Stimulated activated CD8-positive, alpha-beta memory T cell treated with anti-CD3 and anti-CD28 coated beads, Interleukin-12 subunit alpha, Interleukin-12 subunit beta, amount 100 ng/mL, for 24 hours (primary cell): ENCODE measurements around the gene METTL3.

Source experiments
- DNase-seq: peaks from one replicate; pipeline ENCODE4 v3.0.0-alpha.2; 2020; ENCODE audit errors: extremely low read depth

METTL3 gene

DNA sequence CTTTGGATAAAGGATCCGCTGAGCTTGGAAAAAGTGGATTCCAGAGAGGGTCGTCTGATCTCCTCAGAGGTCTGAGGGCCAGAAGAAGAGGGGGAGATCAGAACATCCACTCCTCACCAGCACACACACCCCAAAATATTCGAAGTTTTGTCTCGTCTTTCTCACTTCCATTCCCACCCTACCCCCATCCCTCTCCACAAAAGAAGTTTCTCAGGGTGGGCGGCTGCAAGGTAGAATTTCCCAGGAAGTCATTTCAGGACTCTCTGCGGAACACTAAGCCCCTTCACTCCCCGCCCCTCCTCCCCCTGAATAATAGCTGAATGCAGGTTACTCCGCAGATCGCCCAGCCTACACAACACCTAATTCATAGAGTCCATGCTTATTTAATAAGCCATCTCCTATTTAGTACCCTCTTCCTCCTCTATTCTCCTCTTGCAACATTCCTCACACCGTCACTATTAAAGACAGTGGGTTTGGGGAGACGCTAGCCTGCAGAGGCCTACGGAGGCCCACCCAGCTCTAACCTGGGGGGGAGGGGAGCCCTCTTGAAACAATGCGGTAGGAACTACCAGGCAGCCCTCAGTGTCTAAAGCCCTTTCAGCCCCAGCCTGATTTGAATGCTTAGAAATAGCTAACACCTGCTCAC is 15.7 kb upstream of the METTL3 start:
- no peak for DNase-seq

DNA sequence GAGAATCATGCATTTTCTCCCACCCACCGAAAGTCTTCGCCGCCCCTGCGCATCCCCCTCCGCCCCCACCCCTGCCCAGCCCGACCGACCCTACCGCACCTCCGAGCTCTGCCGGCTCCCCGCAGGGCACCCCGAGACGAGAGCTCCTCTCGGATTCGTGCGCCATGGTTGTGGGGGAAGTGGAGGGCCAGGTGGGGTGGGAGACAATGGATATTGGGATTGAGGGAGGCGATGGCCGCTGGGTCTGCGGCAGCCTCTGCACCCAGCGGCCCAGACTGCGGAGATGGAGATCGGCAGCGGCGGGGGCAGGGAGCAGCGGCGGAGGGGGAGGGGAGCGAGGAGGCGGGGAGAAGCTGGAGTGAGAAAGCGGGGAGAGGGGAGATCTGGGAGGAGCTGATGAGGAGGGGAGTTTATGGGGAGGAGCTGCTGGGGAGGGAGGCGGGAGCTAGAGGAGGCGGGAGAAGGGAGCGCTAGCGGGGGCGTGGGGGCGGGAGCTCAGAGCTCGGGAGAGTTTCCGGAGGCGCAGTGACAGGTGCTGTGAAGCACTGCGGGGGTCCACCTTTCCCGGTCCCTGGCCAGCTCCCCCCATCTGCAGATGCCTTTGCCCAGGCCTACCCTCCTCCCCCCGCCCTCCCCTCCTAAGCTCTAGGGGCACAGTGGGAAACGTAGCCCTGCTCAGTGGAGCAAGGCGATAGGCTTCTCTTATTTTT is 15.0 kb upstream of the METTL3 start, which contains the start of gene SALL2:
Gene SALL2, minus strand, starts transcription at position 385 of the 710 bp plus-strand sequence. Its CDS starts 219 bp downstream, at position 166.
- DNase-seq: peak; percentile 45

DNA sequence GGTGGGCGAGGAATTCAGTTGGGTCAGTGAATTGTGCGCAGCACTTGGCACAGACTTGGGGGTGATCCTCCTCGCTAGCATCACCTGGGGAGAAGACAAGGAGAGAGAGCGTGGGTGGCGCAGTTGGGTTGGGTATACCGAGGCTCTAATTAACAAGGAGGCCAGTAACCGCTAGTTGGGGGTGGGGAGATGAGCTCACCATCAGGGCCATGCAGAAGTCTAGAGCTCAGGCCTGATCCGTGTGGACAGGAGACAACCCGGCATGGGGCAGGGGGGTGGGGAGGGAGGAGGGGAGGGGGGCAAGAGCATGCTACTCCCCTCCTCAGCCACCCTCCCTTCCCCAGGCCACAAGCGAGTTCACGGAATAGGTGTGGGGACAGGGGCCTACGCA is 14.4 kb upstream of the METTL3 start:
- no peak for DNase-seq

DNA sequence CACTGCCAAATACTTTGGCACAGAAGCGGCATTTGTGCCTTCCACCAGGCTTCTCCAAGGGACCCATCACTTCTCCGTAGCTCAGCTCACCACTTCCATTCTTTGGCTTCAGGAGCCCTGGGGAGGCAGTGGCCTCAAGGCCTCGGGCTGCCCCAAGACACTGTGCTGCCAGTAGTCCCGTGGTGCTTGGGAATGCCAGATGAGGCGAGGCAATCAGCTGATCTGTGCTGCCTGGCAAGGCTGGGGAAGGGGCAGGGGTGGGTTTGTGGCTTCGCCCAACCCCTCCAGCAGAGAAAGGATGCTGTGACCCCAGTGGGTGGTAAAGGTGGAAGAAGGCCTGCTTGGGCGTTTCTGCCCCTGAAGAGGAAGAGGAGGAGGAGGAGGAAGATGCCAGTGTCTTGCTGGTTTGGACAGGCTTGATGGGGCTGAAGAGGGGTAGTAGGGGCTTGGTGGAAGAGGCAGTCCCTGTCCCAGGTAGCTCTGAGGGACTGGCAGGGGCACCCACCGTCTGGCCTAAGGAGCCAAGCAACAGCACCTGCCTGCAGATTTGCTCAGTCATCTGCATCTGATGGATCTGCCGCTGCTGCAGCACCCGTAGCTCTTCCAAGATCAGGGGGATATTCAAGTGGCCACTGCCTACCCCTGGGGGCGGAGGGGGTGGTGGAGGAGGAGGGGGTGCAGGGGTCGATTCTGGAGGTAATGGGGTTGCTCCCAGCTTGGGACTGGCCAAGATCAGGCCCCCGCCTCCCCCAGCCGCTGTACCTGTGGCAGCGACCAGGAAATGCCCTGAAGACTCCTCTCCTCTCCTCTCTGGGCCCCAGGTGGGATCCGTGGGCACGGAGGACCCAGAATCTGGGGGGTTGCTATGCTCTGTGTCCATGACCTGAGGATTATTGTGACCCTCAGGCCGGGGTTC is 13.7 kb upstream of the METTL3 start:
- DNase-seq: no peak

DNA sequence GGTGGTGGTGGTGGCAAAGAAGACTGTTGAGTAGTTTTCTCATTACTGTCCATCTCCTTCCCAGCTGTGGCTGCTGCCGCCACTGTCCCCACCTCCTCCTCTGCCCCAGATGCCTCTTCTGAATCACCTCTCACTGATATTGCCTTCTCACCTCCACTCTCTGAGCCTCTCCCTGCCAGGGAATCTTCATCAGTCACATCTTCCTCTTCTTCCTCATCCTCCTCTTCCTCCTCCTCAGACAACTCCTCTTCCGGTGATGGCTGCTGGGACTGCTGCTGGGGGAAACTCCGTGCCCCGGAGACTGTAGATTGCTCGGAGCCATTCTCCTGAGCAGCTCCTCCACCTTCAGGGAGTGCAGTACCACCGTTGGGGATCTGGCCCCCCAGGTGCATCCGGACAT is 12.1 kb upstream of the METTL3 start:
- no peak for DNase-seq

DNA sequence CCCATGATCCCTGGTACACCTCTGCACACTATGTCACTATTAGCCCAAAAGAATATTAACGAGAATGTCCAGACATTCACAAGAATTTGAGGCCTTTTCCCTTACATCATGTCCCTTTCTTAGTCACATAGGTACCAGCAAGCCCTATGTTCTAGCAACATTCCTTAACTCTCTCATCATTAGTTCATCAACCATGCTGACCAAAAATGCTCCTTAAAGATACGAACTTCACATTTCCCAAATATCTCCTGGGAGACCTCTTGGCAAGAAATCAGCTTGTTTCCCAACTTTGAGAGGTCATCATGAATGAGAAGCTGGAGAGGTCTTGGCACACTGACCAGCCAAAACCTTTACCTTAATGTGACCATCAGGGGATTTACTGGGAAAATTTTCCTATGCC is 10.4 kb upstream of the METTL3 start:
- no peak for DNase-seq

DNA sequence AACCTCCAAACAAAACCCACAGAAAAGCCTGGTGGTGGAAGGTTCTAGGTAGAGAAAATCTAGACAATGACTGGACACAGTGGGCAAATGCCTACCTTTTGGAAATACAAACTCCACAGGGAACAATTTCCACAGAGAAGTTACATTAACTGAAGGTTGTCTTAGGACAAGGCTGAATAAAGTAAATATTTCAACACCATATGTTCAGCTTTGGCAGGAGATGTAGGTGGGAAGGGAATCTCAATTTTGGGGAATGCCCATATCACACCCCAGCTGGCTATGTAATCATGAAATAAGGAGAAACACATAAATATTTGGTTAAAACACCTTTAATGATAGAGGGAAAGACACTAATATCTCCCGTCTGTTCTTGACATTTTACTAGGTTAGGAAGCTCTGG is 9.6 kb upstream of the METTL3 start:
- DNase-seq: no peak

DNA sequence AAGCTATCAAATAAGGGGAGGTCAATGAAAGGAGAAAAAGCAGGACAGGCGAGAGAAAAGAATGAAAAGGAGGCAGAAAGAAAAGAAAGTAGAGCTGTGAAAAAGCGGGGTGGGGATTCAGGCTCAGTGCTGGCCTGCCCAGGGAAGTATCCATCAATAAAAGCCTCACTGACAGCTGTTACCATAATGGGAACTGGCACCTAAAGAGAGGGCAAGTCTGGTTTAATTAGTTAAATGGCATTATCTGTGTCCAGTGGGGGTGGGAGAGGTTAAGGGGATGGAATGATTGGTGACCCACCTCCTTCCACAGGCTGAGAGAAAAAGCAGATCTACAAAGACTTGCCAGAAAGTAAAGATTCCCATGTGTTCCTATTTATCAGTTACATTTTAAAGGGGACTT is 7.6 kb upstream of the METTL3 start:
- DNase-seq: no peak

DNA sequence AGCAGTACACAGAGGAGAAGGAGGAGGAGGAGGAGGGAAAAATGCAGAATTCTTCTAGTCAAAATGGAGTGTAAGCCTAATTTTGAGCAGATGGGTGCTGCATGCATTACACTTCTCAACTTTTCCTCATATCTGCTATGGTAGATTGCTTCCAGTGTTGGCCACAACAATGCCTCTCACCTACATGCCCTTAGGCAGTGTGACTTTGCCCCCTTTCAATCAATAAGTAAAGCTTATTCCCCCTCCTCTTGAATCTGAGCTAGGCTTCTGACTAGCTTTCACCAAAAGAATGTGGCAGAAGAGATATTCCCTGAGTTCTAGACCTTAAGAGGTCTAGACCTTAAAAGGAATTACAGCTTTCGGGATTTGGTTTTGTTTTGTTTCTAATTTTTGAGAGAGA is 3.2 kb upstream of the METTL3 start:
- DNase-seq: no peak

DNA sequence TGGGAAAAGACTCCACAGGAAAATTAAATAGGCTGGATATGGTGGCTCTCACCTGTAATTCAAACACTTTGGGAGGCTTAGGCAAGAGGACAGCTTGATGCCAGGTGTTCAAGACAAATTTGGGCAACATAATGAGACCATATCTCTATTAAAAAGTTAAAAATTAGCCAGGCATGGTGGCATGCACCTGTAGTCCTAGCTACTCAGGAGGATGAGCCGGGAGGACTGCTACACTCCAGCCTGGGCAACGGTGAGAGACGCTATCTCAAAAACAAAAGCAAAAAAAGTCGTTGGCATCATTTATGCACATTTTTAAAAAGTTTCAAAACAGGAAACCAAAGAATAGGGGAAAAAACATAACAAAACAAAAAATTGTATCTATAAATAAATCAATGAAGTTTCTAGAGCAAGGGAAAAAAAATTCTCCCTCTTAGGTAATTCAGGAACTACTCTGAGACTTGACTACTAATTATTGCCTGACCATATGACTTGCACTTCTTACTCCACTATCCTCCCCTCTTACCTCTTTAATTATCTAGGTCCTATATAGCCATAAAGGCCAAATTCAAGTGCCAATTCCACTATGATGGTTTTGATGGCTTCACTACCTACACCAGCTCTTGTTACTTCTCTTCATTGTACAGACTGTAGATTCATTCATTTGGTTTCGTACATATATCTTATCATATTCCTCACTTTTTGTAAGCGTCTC is 1.6 kb downstream of the METTL3 start:
- DNase-seq: no peak

DNA sequence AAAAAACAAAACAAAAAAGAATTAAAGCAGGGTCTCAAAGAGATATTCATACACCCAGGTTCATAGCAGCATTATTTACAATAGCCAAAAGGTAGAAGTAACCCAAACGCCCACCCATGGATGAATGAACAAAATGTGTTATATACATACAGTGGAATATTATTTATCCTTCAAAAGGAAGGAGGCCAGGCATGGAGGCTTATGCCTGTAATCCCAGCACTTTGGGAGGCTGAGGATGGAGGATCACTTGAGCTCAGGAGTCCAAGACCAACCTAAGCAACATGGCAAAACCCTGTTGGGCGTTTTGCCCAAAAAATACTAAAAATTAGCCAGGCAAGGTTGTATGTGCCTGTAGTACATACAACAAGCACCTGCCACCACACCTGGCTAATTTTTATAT is 4.6 kb downstream of the METTL3 start:
- DNase-seq: no peak

DNA sequence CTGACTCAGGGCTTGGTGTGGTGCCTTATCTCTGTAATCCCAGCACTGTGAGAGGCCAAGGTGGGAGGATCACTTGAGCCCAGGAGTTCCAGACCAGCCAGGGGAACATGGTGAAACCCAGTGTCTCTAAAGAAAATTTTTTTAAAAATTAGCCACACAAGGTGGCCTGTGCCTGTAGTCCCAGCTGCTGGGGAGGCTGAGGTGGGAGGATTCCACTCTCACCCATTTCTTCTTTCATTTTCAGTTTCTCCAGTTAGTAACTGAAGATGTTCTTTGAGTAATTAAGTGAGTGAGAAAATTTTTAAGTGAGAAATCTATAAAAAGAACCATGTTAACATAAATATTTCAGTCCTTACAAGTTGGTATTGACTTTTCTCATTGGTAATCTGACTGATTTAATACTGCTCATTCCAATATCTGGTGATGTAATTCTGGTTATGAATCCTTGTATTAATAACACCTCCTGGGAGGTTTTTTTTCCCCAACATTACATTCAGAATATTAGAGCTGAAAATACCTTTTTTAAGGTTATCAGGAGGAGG is 6.1 kb downstream of the METTL3 start:
- no peak for DNase-seq

DNA sequence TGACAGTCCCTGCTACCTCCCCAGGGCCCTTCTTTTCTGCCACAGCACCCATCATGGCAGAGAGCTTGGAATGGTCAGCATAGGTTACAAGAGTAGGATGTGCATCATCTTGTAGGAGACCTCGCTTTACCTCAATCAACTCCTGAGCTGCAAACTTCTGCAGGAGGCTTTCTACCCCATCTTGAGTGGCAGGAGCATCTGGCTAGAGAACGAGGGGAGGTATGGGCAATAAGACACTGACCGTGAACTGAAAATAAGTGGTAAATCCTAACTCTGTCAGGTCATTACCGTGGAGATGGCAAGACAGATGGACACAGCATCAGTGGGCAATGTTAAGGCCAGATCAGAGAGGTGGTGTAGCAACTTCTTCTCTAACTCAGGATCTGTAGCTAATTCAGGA is 7.8 kb downstream of the METTL3 start:
- DNase-seq: no peak

DNA sequence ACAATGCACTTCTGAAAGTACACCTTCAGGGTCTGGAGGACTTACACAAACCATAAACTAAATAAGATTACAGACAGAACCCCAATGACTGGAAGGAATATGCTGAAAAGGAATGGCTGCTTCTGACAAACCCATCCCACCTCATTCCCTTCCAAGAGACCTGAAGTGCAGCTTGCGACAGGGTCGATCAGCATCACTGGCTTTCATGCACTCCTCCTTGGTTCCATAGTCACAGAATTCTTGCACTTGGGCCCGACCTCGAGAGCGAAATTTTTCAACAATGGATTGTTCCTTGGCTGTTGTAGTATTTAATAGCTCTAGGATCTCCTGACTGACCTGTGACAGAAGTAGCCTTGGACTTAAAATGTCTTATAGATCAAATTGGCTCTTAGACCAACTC is 9.6 kb downstream of the METTL3 start:
- no peak for DNase-seq

DNA sequence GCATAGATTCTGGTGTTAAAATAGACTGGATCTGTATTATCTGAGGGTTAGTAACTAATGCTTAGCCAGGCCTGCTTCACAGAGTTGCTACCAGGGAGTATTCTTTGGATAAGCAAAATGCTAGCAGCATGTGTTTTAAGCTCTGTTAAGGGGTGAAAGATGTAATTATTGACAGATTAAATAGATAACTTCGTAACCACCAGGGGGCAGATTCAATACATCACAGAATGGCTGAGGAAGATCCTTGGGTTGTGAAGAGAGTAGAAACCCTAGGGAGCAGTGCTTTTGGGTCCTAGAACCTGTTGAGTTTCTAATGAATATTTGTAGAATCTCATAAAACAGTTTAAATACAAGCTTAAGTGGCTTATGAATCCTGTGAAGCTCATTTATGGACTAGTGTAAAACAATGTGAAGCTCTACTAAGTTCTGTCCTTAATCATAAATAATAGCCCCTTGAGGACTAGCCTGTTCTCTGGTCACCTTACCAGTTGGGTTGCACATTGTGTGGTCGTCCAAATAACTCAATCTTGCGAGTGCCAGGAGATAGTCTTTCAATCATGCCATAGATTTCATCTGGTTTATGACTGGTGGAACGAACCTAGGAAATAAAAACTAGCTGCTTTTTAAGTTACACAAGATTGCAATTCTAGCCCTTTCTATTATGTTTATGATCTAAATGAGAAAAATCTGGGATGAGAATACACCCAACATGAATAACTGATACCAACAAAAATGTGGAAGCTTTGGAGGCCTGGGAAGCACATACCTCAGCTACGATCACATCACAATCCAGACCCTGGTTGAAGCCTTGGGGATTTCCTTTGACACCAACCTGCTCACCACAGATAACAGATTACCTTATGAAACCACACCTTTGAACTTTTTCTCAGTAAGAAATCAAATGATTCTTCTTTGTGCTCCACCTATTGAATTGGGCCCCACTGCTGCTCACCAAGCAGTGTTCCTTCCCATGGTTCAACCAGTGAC is 12.3 kb downstream of the METTL3 start:
- DNase-seq: no peak

DNA sequence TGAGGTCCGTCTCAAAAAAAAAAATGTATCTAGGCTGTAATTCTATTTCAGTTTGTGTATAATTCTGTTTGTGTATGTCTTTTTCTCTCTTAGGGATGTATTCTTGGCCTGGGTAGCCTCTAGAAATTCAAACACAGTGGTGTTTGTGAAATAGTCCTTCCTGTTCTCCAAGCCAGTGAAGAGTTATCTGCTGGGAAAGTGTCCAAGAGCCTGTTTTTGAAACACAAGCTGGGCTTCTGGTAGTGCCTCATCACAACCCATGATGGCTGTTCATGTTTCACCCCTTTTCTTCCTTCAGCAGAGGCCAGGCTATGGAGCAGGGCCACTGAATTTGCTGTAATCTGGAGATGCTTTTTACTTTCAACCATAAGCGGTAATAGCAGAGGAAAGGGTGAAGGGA is 14.7 kb downstream of the METTL3 start:
- no peak for DNase-seq

DNA sequence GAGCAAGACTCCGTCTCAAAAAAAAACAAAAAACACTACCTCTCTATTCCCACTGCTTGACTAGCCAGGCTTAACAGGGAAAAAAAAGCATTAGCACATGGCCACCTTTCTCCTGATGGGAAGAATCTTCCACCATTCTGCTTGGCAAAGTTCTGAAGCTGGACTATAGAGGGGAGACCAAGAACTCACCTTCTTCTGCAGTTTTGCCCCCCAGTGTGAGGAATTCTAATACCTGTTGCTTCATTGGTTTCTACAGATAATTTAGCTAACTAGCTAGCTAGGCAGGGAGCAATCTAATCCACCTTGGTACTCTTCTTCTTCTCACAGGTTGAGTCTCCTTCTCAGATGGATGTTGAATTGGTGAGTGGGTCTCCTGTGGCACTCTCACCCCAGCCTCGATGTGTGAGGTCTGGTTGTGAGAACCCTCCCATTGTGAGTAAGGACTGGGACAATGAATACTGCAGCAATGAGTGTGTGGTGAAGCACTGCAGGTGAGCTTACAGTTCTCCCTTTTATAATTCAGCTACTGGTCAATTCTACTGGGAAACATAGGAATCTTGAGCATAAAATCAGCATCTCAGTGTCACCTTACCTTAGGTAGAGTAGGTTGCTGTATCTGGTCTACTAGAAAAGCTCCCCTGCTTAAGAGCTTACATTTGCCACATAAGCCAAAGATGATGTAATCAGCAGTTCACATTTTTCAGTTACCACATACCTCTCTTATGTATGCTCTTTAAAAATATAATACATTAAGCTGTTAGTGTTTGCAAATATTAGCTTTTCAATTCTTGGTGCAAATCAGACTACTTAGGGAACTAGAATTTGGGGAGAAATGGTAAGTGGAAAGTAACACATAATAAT is 16.0 kb downstream of the METTL3 start:
- no peak for DNase-seq

DNA sequence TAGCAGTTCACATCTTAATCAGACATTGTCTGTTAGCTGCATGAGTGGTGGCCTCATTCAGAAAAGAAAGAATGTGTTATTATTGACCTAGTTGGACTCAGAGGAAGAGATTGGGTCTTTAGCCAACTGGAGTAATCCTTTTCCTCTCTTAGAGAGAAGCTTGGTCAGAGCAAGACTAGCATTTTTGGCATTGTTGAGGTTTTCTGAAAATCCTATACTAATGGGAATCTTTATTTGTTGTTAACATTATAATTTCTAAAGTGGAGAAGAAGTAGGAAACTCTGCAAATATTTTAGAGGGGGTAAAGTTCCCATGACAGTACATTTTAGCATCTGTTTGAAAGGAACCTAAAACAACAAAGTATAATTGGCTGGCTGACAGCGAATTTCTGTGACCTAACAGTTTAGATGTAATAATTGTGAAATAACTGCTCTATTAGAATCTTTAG is 24.5 kb downstream of the METTL3 start:
- DNase-seq: no peak

DNA sequence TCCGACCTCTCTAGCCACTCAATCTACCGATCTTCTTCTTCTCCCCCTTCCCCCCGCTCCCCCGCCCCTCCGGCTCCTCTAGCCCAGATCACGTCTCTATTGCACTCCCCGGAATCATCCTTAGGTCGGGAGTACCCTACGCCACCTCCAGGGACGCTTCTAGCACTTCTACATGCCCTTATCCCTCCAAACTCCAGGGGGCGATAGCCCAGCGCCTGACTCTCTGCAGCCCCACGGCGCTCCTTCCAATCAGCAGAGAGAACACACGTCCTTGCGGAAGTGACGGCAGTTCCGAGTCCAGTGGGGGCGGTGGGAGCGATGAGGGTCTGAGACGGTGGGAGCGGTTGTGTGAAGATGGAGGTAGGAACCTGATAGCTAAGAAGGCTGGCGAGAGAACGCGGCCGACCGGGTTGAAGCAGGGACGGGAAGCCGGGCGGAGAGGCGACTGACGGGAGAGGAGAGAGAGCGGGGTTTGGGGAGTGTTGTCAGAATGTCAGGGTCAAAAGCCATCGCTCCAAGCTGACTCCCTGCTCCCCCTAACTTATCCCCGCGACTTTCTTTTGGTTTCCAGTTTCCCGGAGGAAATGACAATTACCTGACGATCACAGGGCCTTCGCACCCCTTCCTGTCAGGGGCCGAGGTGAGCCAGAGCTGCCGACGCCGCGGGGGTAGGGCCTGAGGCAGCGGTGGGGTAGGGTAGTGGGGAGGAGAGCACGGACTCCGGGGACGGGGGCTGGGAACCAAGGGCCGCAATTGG is 34.0 kb downstream of the METTL3 start, which contains the start of the genes RAB2B and TOX4:
Gene RAB2B, minus strand, starts transcription at position 35 of the 757 bp plus-strand sequence. CDS start 87 bp downstream, outside the sequence.
Gene TOX4, plus strand, starts transcription at position 271 of the 757 bp plus-strand sequence. Its CDS starts 84 bp downstream, at position 355.
- DNase-seq: peak; percentile 86
